Gastroesophageal sphincter (tissue), 3 donors: ENCODE measurements around the gene FGGY.

ENCODE experiments used
- CTCF ChIP-seq, 4 experiments: fragments of 200-600 bp in 2 of 4; fragments of 450-650 bp in 2 of 4; sonication (generic) in 1 of 4; IDR thresholded peaks; one replicate each; pipeline ENCODE4 v1.5.1; 2017 to 2019; ENCODE audit warnings: antibody characterized with exemption in 4 of 4, mild to moderate bottlenecking in 2 of 4, moderate library complexity in 2 of 4
- POLR2A ChIP-seq, 2 donors: fragments of 450-650 bp; IDR thresholded peaks; one replicate each; pipeline ENCODE4 v1.6.1; 2017; ENCODE audit warnings: antibody characterized with exemption in 2 of 2, mild to moderate bottlenecking in 2 of 2, moderate library complexity in 1 of 2
- POLR2AphosphoS5 ChIP-seq: sonication (generic); formaldehyde crosslinking; IDR thresholded peaks from one replicate; pipeline ENCODE4 v1.6.1; 2017; ENCODE audit warnings: antibody characterized with exemption

GRCh38 chr1:59682396-59683080 lies 385.6 kb downstream of the FGGY start:
- TF ChIP-seq POLR2A (IDR thresholded peaks at IDR 0.05) (no peak), CTCF (IDR thresholded peaks at IDR 0.05) (peak in 1 of 4 experiments; percentile 12), POLR2AphosphoS5 (peak; percentile 93)
